HepG2 (cell line): ENCODE results near the gene APOC3. TPM values are rescaled to one million over a fixed set of nuclear protein-coding genes. Genes with fewer than 3 reads are reported as not detected.

ENCODE experiments used
- ATF3 ChIP-seq: sonication (generic); formaldehyde crosslinking; IDR thresholded peaks from 2 replicates; pipeline ENCODE4 v1.4.0; 2020; ENCODE audit warnings: missing genetic modification reagents
- BRF2 ChIP-seq: sonication (generic); formaldehyde crosslinking; IDR thresholded peaks from 2 replicates; pipeline ENCODE4 v1.8.1; 2022; ENCODE audit warnings: mild to moderate bottlenecking, missing genetic modification reagents
- CENPT ChIP-seq: sonication (generic); formaldehyde crosslinking; IDR thresholded peaks from 2 replicates; pipeline ENCODE4 v1.8.0; 2022; ENCODE audit warnings: low read depth, mild to moderate bottlenecking, moderate library complexity, missing genetic modification reagents
- ETV6 ChIP-seq: sonication (generic); formaldehyde crosslinking; conservative IDR thresholded peaks from 2 replicates; pipeline ENCODE4 v1.4.0; 2020; ENCODE audit warnings: missing genetic modification reagents
- HOMEZ ChIP-seq: IDR thresholded peaks from 2 replicates; pipeline ENCODE4 v1.6.1; 2016; ENCODE audit warnings: low read depth
- HOXD1 ChIP-seq: sonication (generic); formaldehyde crosslinking; IDR thresholded peaks from 2 replicates; pipeline ENCODE4 v1.5.0; 2020; ENCODE audit warnings: missing genetic modification reagents
- KLF11 ChIP-seq: IDR thresholded peaks from 2 replicates; pipeline ENCODE4 v1.6.1; 2016; ENCODE audit warnings: missing compliant biosample characterization
- KMT2A ChIP-seq: sonication (generic); formaldehyde crosslinking; IDR thresholded peaks from 2 replicates; pipeline ENCODE4 v1.4.0; 2020; ENCODE audit warnings: missing genetic modification reagents
- MED13 ChIP-seq: sonication (generic); formaldehyde crosslinking; IDR thresholded peaks from 2 replicates; pipeline ENCODE4 v1.5.0; 2020; ENCODE audit warnings: missing genetic modification reagents
- MYC ChIP-seq: sonication (generic); formaldehyde crosslinking; IDR thresholded peaks from 2 replicates; pipeline ENCODE4 v1.9.0; 2021; ENCODE audit warnings: missing genetic modification reagents, borderline replicate concordance
- MYNN ChIP-seq: sonication (generic); formaldehyde crosslinking; IDR thresholded peaks from 2 replicates; pipeline ENCODE4 v1.4.0; 2020; ENCODE audit warnings: mild to moderate bottlenecking, low read depth, missing genetic modification reagents
- PAWR ChIP-seq: sonication (generic); formaldehyde crosslinking; IDR thresholded peaks from 2 replicates; pipeline ENCODE4 v1.4.0; 2020; ENCODE audit warnings: missing genetic modification reagents, mild to moderate bottlenecking, borderline replicate concordance
- PHF20 ChIP-seq: sonication (generic); formaldehyde crosslinking; IDR thresholded peaks from 2 replicates; pipeline ENCODE4 v1.5.0; 2020; ENCODE audit warnings: mild to moderate bottlenecking, missing genetic modification reagents
- SIN3B ChIP-seq: fragments of 150-350 bp; IDR thresholded peaks from 2 replicates; pipeline ENCODE4 v1.6.1; 2014; ENCODE audit warnings: low read length
- SMAD1 ChIP-seq: sonication (generic); formaldehyde crosslinking; IDR thresholded peaks from 2 replicates; pipeline ENCODE4 v1.4.0; 2020; ENCODE audit warnings: missing genetic modification reagents, low read depth, mild to moderate bottlenecking, borderline replicate concordance
- TBP ChIP-seq: sonication (generic); formaldehyde crosslinking; IDR thresholded peaks from 2 replicates; pipeline ENCODE4 v1.5.0; 2020; ENCODE audit warnings: missing genetic modification reagents
- TCF7 ChIP-seq: sonication (generic); IDR thresholded peaks from 2 replicates; pipeline ENCODE4 v1.6.1; 2016; ENCODE audit warnings: antibody characterized with exemption, low read depth
- ZEB1 ChIP-seq: IDR thresholded peaks from 2 replicates; pipeline ENCODE4 v1.6.1; 2012; ENCODE audit warnings: mild to moderate bottlenecking, low read depth, inconsistent platforms; ENCODE audit not compliant: insufficient replicate concordance
- ZNF17 ChIP-seq: sonication (generic); formaldehyde crosslinking; IDR thresholded peaks from 2 replicates; pipeline ENCODE4 v1.5.0; 2020; ENCODE audit warnings: mild to moderate bottlenecking, missing genetic modification reagents
- ZNF264 ChIP-seq: sonication (generic); formaldehyde crosslinking; IDR thresholded peaks from 2 replicates; pipeline ENCODE4 v1.4.0; 2020; ENCODE audit warnings: missing genetic modification reagents
- ZNF292 ChIP-seq: sonication (generic); formaldehyde crosslinking; IDR thresholded peaks from 2 replicates; pipeline ENCODE4 v1.8.1; 2022; ENCODE audit warnings: mild to moderate bottlenecking, low read depth, missing genetic modification reagents, borderline replicate concordance
- ZNF572 ChIP-seq: sonication (generic); formaldehyde crosslinking; IDR thresholded peaks from 2 replicates; pipeline ENCODE4 v1.5.1; 2020; ENCODE audit warnings: mild to moderate bottlenecking, missing genetic modification reagents
- ZNF607 ChIP-seq: sonication (generic); formaldehyde crosslinking; IDR thresholded peaks from 2 replicates; pipeline ENCODE4 v1.5.1; 2020; ENCODE audit warnings: missing genetic modification reagents, mild to moderate bottlenecking, borderline replicate concordance
- ZNF672 ChIP-seq: sonication (generic); formaldehyde crosslinking; IDR thresholded peaks from 2 replicates; pipeline ENCODE4 v1.8.1; 2022; ENCODE audit warnings: missing genetic modification reagents
- ZNF839 ChIP-seq: sonication (generic); formaldehyde crosslinking; IDR thresholded peaks from 2 replicates; pipeline ENCODE4 v1.4.0; 2020; ENCODE audit warnings: missing genetic modification reagents, mild to moderate bottlenecking, borderline replicate concordance
- ZZZ3 ChIP-seq: sonication (generic); formaldehyde crosslinking; IDR thresholded peaks from 2 replicates; pipeline ENCODE4 v1.4.0; 2020; ENCODE audit warnings: missing genetic modification reagents, mild to moderate bottlenecking, borderline replicate concordance
- polyA plus RNA-seq, 8 experiments: library from polyadenylated mRNA; depleted of rRNA in 3 of 8; stranded (reverse) in 7 of 8; unstranded in 1 of 8; fragments of >200 nt; fragmentation: Illumina TruSeq in 4 of 8; extraction: Trizol in 4 of 8; gene quantifications; 2 replicates each; pipeline versions ENCODE4 v1.2.1 to v1.2.3, GENCODE V29; 2011 to 2016; ENCODE audit warnings: low read depth in 4 of 8, missing spikeins in 1 of 8, mixed read lengths in 1 of 8; ENCODE audit not compliant: insufficient read depth in 1 of 8
- total RNA-seq, 5 experiments: library from RNA; depleted of rRNA; stranded (reverse); fragments of >200 nt; fragmentation: Illumina TruSeq; extraction: Trizol; gene quantifications; 2 replicates each; pipeline ENCODE4 v1.2.3, GENCODE V29; 2016; ENCODE audit warnings: low read depth in 1 of 5

APOC3 gene
- total and polyA plus RNA-seq, 2 of the 13 experiments (the other 11 are each of a cell fraction or from before 2014, with no cell fraction given): 314 to 687 TPM

- TF ChIP-seq HOXD1 (CRISPR knock-in tag) (peak; percentile 96), ZNF572 (no peak), ZEB1 (no peak), ZNF672 (0 out of 2 replicates have a peak, but pooled peaks have one; percentile 61), CENPT (CRISPR knock-in tag) (no peak), ETV6 (CRISPR knock-in tag) (no peak), HOMEZ (CRISPR knock-in tag) (peak; percentile 78; the same call in 1 of the 2 replicates), BRF2 (CRISPR knock-in tag) (peak; percentile 82; the same call in 1 of the 2 replicates), MYC (peak; percentile 82; the same call in 1 of the 2 replicates), ZNF839 (CRISPR knock-in tag) (peak; percentile 70; the same call in 1 of the 2 replicates), ZNF17 (no peak), ZZZ3 (CRISPR knock-in tag) (peak; percentile 54; the same call in 1 of the 2 replicates), TCF7 (peak; percentile 83), SMAD1 (no peak), SIN3B (no peak), PHF20 (CRISPR knock-in tag) (no peak), KLF11 (CRISPR knock-in tag) (peak; percentile 90), ATF3 (peak; percentile 66; the same call in 1 of the 2 replicates), ZNF607 (no peak), MYNN (CRISPR knock-in tag) (no peak), ZNF264 (CRISPR knock-in tag) (peak; percentile 96), MED13 (CRISPR knock-in tag) (peak; percentile 91; the same call in 1 of the 2 replicates), KMT2A (CRISPR knock-in tag) (peak; percentile 73), PAWR (CRISPR knock-in tag) (no peak), ZNF292 (CRISPR knock-in tag) (peak; percentile 75; the same call in 1 of the 2 replicates), TBP (CRISPR knock-in tag) (no peak)
Measured at GRCh38 chr11:116832350-116833290, 2.9 kb downstream of the APOC3 start (continued).
